ENCODE measurements around the gene PAX8. TPM values are rescaled to one million over a fixed set of nuclear protein-coding genes. Genes with fewer than 3 reads are reported as not detected.

The PAX8 gene
- total and polyA plus RNA-seq, 2 of the 13 experiments (the other 11 are each of a cell fraction or from before 2014, with no cell fraction given): 1.5 to 8.8 TPM

DNA sequence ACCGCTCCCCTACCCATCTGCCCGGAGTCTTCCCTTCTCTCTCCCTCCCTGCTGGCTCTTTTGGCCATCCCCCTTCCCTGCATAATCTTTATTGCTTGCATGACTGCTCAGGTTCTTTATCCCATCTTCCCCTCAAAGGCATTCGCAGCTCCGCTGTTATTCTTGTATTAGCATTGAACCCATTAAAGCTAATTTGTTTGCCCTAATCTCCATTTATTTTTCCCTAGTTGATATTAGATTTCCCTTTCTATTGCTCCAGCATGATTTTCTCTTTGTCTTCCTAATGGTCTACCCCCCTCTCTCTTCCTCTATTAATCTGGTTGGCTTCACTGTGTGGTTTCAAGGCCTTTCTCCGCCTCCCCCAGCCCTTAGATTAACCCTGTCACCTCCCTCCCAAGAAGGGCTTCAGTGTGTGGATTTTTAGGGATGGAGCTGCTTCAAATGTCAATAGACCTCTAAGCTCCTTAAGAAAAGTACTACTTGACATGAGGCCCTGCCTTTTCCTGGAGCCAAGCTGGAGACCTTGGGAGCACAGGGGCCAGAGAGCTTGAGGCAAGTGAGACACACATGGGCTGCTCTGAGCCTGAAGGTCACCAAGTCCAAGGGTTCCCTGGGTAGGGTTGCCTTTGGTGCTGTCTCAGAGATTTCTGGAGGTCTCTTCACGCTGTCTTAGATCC is 20.1 kb downstream of the PAX8 start:
- H3K9ac ChIP-seq (ENCODE audit: insufficient read depth, low read depth, low read length): no peak overlapping the region
- H3K27me3 ChIP-seq (ENCODE audit: control insufficient read depth in 1 of 2, insufficient read depth in 2 of 2, low read length in 2 of 2): peaks cover 0 to 24% of the 10 kb centered on the region in 2 experiments; a peak in 4 of 5 replicates
- in situ Hi-C loops (cut with HindIII; ENCODE audit: extremely low pct_ligation_motif_present, low pct_unique_long_range_greater_than_20kb) (loop anchor here (25.0 kb wide), 1 partner anchor 104 kb away; no protein-coding TSS in a partner anchor), intact Hi-C loops (cut with micrococcal nuclease; ENCODE audit: unreplicated experiment) (no loop called here)
- H3K79me2 ChIP-seq (ENCODE audit: insufficient read depth, low read length): no peaks in the 10 kb centered on the region
- DNase-seq (ENCODE audit: low spot score) (no peak), FAIRE-seq (no peak), ATAC-seq (no peak)
- no peak overlapping the region for H2AFZ ChIP-seq (ENCODE audit: low read length)
- ChIA-PET POLR2A (no interaction called here), CTCF (ENCODE audit: low intra/inter-chr PET ratio, low total read pairs) (no interaction called here)
- H3K9me3 ChIP-seq (ENCODE audit: low read length): no peaks in the 10 kb centered on the region
- H3K36me3 ChIP-seq (replicated peaks in 1 of 2; ENCODE audit: control insufficient read depth in 1 of 2, insufficient read depth in 2 of 2, low read length in 2 of 2): no peaks in the 10 kb centered on the region
- WGBS (ENCODE audit: low lambda C conversion rate): 61% methylated on average over 6 of the region's 6 CpGs
- H3K27ac ChIP-seq (ENCODE audit: extremely low read length, insufficient read depth, low read length): no peak overlapping the region
- no peak overlapping the region for H3K4me3 ChIP-seq (replicated peaks in 1 of 3; ENCODE audit: insufficient read depth in 1 of 3, low read depth in 2 of 3, low read length in 3 of 3)
- H3K4me1 ChIP-seq (ENCODE audit: insufficient read depth, low read length): no peaks in the 10 kb centered on the region
- H3K4me2 ChIP-seq (ENCODE audit: low read depth, low read length): no peak overlapping the region
- no TSS peak for BruUV-seq (replicated peaks)
- no peaks in the 10 kb centered on the region for H4K20me1 ChIP-seq (ENCODE audit: insufficient read depth, low read length)
- TF ChIP-seq ZFYVE20 (CRISPR knock-in tag; IDR thresholded peaks at IDR 0.05; ENCODE audit: borderline replicate concordance, low read depth) (no peak), ZSCAN12 (CRISPR knock-in tag; IDR thresholded peaks at IDR 0.05) (no peak), CREB1 (IDR thresholded peaks at IDR 0.05) (no peak), CREB1 (CRISPR knock-in tag; IDR thresholded peaks at IDR 0.05) (no peak), IRX3 (CRISPR knock-in tag; IDR thresholded peaks at IDR 0.05; ENCODE audit: borderline replicate concordance, low read depth) (no peak), KLF15 (CRISPR knock-in tag; IDR thresholded peaks at IDR 0.05; ENCODE audit: borderline replicate concordance) (no peak), ARID4A (CRISPR knock-in tag; IDR thresholded peaks at IDR 0.05; ENCODE audit: borderline replicate concordance) (no peak), ZBTB37 (CRISPR knock-in tag; IDR thresholded peaks at IDR 0.05) (no peak), ZXDC (CRISPR knock-in tag; IDR thresholded peaks at IDR 0.05) (no peak), POGK (CRISPR knock-in tag; conservative IDR thresholded peaks at IDR 0.05) (no peak), ZNF709 (CRISPR knock-in tag; IDR thresholded peaks at IDR 0.05) (no peak)
- TF ChIP-seq, protein P1, sequence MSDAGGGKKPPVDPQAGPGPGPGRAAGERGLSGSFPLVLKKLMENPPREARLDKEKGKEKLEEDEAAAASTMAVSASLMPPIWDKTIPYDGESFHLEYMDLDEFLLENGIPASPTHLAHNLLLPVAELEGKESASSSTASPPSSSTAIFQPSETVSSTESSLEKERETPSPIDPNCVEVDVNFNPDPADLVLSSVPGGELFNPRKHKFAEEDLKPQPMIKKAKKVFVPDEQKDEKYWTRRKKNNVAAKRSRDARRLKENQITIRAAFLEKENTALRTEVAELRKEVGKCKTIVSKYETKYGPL (CRISPR knock-in tag; IDR thresholded peaks at IDR 0.05): no peak
